HG03575 (cell line): Measurements from ENCODE around the gene EPHA4.

Source experiments
- ATAC-seq: cut with Tn5 transposase; IDR thresholded peaks from one replicate; pipeline ENCODE4 v1.9.1; 2021; ENCODE audit not compliant: unreplicated experiment, insufficient number of reproducible peaks, low FRiP score; ENCODE audit errors: extremely low read depth

Gene EPHA4

DNA sequence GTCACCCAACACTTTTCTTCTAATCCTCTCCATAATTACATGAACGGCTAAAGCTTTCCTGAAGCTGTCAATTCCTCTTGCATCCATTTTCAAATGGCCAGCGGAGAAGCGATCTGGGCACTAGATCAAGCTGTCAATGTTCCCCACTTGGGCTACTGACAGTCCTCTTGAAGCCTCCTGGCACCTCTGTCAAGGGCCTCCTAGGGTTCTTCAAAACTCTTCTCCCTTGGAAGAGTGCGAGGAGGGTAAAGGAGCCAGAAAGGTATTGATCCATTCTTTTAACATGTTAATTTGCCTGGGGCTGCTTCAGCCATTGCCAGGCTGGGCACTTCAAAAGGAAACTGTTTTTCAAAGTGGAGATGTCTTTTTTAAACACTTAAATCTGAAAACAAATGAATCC, 19.8 kb downstream of the EPHA4 start:
- no peak for ATAC-seq

DNA sequence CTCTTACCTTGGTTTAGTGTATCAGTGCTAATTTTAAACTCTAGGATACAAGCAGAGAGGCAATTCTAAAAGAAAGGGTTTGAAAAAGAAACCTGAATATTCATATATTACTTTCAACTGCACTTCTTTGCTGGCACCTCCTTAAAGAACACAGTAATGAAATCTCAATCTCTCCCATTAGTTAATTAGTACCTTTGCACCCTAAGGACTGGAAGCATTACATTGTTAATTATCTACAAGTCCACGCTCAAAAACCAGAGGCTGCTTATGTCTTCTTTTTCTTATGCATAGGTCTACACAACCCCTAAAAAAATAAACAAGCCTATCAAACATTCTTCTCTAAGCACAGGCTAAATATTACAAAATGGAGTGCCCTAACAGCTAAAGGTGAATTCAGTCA, 20.2 kb downstream of the EPHA4 start:
- ATAC-seq, result no peak

DNA sequence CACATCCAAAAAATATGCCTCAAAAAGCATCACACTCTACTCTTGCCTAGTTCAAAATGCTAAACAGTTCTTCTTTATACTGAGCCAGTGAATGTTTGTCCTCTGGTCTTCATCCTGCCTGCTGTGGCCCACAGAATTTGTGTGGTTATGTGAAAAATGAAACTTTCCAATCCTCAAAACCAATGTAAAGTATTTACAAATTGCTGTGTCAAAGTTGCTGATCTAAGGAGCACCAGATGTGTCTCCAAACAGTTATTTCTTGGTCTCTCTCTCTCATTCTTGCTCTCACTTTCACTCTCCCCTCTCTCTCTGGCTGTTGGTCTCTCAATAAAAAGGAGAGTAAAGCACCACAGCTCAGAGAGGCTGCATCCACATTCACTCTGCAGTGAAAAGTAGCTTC, 23.0 kb downstream of the EPHA4 start:
- ATAC-seq, result no peak

DNA sequence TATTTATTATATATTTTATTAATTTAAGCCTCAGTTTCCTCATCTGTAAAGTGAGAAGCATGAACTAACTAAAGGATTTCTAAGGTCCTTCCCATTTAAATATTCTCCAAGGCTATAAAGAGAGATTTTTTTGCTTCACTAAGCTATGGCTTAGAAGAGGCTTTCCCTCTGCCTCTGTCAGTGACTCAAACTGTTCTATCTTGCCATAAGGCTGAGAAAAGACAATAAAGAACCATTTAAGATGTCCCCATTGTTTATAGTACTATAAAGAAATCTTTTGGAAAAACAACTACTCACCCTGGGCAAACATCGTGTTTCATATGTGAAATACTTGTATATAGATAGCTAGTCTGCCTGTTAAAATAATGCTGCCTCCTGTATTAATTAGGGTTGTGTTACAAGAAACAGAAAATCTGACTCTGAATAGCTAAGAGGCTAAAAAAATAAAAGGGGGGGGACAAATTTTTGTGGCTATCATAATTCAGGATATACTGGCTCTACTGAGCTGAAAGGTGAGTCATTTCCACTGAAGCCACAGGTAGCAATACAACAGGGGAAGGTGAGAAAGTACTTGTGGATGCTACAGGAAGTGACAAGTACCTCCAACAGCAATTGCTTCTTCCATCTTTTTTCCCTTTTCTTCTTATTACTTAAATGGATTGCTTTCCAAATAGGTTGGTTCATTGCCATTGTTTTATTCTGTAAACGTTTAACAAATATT, 25.4 kb downstream of the EPHA4 start:
- no peak for ATAC-seq

DNA sequence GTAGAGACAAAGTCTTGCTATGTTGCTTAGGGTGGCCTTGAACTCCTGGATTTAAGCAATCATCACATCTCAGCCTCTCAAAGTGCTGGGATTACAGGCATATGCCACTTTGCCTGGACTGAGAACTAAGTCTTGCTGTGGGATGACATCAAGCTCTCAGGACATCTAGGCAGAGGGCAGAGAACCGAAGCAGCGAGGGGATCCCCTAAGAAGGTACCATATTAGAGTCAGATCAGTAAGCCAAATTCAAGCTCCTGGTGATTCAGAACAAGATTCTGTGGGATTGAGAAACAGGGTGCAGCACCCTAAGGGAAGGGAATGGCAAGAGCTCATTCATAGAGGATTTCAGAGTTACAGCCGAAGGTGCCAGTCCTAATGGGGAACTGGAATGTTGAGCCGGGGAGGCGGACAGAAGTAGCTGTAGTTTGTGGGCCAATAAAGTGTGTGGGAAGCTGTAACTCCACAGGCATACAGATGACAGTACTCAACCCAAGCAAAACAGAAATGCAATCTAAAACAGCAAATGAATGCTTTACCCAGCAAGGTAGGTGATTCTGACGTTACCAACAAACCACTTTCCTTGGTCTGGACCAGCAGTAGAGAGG, 30.9 kb downstream of the EPHA4 start:
- ATAC-seq, result no peak

DNA sequence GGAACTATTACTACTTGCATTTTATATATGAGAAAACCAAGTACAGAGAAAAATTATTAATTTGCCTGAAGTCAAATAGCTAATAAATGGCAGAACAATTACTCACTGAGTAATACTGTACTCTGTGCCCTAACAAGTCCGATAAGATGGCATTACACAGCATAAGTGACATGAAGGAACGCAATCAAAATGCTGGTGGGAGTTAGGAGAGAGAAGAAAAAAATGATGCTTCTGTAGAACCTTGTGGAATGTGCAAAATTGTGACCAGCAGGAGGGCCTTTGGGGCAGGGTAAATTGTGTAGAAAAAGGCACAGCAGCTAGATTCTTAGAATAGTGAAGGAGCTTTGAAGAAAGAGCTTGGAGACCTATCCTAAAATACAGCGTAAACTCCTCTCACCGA, 32.9 kb downstream of the EPHA4 start:
- ATAC-seq, result no peak

DNA sequence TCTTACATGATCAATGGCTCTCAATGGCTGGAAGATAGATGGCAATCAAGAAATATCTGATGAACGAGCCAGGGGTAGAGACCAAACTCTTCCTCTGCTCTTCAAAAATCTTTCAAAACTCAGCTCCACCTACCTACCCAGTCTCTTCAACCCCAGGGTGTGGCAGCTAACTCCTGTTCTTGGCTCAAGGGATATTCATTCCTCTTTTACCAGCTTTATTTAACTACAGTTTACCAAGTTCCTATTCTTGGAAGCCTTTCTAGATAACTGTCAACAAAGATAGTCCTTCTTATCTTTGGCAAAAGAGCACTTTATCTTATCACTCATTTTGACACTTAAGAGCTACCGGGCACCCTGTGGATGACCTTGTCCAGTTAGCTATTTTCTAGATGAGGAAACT, 36.3 kb downstream of the EPHA4 start:
- no peak for ATAC-seq

DNA sequence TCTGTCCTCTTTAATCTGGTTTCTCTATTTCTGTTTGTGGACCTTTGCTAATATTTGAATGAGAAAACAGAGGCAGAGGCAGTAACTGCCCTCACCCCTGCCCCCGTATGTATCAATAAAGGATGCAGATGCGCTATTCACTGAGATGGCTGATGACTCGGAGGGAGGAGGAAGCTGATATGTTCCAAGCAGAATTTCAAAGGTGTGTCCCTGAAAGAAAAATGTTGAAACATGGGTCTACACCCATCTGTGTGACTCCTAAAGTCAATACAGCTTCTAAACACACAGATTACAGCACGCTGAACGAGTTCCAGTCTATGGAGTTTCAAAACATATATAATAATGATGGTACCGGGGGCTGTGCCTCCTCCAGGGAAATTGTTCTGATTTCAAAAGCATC, 38.8 kb downstream of the EPHA4 start:
- ATAC-seq, result no peak

DNA sequence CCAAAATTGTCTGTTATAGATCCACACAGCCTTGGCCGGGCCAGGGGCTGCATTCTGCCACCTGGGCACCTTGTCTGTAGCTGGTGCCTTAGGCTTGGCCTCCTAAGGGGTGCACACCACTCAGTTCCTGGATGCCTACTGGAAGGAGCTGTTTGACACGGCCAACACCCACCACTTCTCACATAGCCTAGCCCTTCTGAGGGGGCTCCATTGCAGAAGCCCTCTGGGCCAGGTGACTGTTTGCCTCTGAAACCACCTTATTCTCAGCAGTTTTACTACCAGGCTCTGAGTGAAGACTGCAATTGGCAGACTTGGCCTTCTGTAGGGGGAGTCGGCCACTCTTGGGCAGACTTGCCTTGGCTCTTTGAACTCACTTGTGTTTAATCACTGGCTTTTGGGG, 39.5 kb downstream of the EPHA4 start:
- ATAC-seq, result no peak

DNA sequence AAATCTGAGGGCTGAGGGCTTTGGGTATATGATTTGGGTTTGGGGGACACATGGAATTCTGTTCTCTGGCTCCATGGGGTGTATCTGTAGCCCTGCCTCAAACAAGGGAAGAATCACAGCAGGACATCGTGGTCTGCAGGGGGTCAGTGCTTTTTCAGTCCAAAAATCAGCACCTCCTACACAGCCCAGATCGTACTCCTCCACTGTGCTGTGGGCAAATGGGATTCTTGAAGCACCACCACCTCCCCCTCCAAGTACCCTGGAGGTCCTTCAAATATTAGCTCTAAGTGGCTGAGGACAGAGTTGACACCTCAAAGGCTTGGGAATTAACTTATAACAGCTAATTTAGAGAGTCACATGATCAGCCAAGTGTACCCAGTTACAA, 41.5 kb downstream of the EPHA4 start:
- ATAC-seq, result no peak

DNA sequence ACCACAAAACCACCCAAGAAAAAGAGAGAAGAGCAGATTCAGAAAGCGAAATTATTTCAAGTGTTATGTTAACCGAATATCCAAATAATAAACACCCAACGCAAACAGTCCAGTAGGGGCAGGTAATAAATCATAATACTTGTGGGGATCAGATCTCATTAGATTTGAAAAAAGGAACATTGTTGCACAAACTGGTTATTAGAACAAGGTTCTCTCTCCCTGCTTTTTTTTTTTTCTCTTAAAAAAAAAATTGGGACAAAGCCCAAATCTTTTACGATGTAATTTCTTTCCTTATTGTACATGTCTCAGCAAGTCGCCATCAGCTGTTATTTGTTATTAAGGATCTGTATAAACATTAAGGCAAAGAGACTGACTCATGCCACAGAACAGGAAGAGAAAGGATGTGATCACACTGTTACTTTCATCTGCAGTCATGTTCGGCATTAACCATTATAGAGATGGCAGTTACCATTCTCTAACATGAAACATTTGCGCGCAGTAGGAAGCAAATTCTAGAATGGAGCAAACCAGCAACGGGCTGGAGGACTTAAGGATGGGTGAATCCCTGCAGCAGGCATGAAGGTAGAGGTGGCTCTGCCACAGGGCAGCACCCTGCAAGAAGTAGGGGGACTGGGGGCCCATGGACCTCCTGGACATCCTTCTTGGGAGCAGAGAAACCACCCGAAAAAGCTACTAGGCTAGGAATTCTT, 42.0 kb downstream of the EPHA4 start:
- no peak for ATAC-seq

DNA sequence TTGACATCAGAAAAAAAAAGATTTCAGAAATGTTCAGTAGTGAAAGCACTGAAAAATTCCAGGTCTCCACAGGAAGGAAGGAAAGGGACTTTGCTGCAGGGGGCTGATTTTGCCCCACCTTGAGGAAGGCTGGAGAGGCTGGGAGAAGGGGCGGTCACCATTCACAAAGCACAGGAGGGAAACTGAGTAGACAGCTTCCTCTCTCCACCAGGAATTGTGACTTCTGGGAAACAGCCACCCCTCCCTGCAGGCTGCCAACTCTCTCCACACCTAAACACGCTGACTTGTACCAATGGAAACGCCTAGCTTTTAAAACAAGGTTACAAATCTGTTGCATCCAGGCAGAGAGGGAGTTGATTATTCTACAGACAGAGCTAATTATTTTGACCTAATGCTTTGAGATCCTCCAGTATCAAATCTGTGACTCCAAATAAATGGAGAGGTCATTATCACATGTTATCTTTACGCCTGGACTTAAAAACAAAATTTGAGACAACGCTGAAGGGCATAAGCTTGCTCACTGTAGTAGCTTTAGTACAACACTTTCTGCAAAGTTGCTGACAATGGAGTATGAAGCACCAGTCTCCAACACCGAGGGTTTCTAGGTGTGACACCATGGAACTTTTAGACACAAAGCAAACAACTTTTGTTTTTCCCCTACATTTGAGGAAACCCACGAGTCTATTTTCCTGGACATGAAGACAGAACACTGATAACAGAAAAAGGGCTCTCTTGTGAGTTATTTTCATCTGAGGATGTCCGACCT, 42.7 kb downstream of the EPHA4 start:
- ATAC-seq, result no peak

DNA sequence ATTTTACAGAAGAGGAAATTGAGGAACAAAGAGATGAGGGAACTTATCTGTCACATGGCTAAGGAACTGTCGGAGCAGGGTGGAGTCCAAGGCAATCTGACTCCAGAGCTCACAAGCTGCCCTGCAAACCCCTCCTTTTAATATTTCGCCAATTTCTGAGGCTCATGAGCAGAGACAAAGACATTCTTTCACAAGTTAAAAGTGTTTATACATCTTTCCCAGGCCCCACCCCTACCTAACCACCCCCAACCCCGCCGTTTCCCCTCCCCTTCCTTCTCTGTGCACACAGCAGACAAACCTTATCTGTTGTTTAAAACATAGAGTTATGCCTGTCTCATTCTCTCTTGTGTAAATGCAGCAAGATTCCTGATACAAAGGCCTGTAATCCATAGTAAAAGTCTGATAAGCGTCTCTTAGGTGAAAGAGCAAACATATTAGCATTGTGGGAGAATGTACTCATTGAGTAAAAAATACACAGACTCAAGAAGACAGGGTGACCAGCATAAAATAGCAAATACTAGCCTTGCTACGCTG, 44.3 kb downstream of the EPHA4 start:
- ATAC-seq, result no peak

DNA sequence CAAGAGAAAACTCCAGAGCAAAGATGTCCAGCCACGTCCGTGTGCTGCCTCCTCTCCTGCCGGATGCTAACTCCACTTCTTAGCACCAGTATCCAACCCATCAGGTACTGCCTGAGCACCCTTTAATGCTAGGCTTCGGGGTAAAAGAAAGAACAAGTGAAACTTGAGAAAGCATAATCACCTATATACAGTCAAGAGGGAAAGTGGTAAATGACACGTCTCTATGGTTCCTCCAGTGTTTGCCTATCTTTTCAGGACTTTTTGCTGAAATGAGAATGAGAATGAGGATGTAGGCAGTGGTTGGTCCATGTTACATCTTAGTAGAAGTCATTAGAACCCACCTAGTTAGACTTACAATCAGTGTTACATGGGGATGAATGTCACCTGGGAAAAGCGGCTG, 47.9 kb downstream of the EPHA4 start:
- ATAC-seq, result no peak

DNA sequence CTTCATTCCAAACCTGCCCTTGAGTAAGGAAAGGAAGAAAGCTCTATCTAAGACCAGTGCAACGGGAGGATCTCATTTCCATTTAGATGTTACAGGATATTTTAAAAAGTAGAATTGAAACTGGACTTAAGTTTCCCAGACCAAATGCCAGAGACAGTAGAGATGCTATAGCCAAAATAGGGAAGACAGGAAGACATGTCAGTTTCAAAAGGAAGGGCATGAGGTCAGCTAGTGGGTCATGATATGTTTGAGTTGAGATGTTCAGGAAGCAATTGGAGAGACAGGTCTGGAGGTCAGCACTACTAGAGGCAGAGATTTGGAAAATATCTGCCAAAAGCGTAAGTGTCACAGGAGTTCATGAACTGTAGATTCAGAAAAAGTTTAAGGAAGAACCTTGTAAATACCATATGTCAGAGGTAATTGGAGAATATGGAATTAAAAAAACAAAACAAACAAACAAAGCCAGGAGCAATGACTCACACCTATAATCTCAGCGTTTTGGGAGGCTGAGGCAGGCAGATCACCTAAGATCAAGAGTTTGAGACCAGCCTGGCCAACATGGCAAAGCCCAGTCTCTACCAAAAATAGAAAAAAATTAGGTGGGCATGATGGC, 50.8 kb downstream of the EPHA4 start:
- no peak for ATAC-seq

DNA sequence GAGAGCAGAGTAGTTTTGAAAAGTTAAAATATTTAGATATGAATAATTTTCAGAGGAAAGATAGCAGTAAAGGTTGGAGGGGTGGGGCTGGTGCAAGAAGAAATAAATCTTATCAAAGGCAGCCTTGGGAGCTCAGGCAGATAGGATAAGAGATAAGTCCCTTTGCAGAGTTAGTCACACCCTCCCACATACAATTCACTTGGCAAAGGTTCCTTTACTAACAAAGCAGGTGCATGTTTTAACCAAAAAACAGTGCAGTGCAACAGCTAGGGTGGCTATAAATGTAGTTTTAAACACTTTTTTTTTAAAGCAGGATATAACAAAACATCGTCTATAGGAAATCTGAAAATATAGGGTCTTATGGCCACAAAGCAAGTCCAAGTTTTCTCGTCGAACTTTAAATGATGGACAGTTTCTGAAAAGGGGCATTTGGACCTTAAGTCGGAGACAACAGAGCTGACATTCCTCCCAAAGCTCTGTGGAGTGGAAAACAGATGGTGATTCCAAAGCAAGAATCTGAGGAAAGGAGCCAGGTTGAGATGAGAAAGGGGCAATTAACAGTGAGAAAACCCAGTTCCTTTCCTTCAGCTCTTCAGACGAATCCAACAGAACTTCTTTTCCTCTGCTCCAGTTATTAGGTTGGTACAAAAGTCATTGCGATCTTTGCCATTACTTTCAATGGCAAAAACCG, 53.0 kb downstream of the EPHA4 start:
- ATAC-seq, result no peak

DNA sequence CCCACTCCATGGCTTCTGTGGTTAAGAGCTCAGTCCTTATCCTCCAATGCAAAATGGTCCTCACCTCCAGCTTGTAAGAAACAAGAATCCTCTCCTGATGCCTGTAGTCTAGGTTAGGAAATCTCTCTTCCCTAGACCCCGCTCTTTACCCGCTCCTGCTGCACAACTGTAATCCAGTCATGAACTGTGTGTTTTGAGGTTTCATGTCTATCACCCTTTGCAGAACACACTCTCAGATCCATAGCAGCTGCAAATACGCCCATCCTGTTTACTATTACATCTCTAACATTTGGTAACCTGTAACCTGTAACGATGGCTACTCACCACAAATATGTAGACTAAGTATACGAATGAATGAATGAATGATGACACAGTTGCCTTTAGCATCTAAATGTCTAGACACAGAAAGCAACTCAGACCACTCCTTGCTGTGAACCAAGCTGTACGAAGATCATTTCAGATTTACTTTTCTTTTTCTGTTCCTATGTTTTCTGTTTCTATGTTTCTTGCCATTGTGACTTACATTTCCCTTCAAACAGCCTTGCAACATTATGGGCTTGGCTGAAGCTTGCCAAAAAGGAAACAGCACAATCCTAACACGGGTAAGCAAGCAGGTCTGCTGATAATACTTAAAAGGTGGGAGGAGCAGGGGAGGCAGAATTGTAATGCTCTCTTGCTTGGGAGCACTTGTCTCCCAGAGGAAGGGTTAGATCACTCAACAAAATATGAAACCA, 53.7 kb downstream of the EPHA4 start:
- ATAC-seq, result no peak

DNA sequence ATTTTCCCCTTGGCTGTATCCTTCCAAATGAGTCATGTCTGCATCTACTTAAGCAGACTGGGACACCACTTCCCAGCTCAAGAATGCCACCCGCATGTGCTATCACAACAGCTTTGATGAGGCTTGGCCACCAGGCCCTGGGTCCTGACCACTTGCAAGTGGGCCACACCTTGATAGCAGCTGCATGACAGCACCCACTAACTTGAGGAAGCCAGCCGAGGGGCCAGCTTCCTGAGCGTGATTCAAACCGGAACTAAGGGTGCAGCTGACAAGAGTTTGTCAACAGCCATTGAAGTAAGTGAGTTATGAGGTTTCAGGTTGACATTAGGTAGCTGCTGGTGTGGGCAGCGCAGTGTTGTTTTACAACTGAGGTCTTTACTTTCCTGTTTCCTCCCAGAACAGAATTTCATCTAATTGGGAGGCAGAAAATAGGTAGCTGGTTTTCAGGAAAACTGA, 54.4 kb downstream of the EPHA4 start:
- ATAC-seq, result peak; percentile 89
